Measurements from ENCODE around the gene THEMIS2. TPM values are rescaled to one million over a fixed set of nuclear protein-coding genes. Genes with fewer than 3 reads are reported as not detected.
A peak's percentile ranks its signal among the peaks of the same experiment; 100 is the strongest.

The THEMIS2 gene
- total RNA-seq, 1 experiment from 2014 or later: 5.7 TPM

- Histone ChIP-seq H4K20me1 (ENCODE audit: low read length) (peaks cover 8% of the 10 kb centered on the region), H3K9me3 (ENCODE audit: low read length) (no peaks in the 10 kb centered on the region), H3K79me2 (ENCODE audit: low read length) (peaks cover 62% of the 10 kb centered on the region), H3F3A (ENCODE audit: low read length, unreplicated experiment) (no peaks in the 10 kb centered on the region), H3K4me1 (ENCODE audit: insufficient read depth, low read length) (peaks cover 19% of the 10 kb centered on the region), H3K9ac (ENCODE audit: low read length) (no peak overlapping the region), H3K36me3 (ENCODE audit: low read depth, low read length) (peaks cover 21% of the 10 kb centered on the region), H3K27me3 (ENCODE audit: low read length) (no peaks in the 10 kb centered on the region), H3K4me2 (ENCODE audit: low read length) (peak overlapping the region; percentile 86), H2AFZ (ENCODE audit: low read length) (no peak overlapping the region), H3K9me2 (replicated peaks; ENCODE audit: low read length) (no peaks in the 10 kb centered on the region), H3K4me3 (ENCODE audit: low read length) (peak overlapping the region; percentile 95), H3K27ac (ENCODE audit: low read length) (no peak overlapping the region)
- DNase-seq: peak; percentile 25
- POLR2A ChIA-PET (ENCODE audit: unreplicated experiment): interaction anchor here (0.6 kb wide), 1 partner anchor 810 kb away, joined by 4 read pairs; no protein-coding TSS in a partner anchor
- CTCF ChIA-PET: no interaction called here
- intact Hi-C loops (cut with micrococcal nuclease): loop anchor here (5.0 kb wide), 1 partner anchor 160 kb away; the partner anchor contains the start of gene IFI6
- no TSS peak for BruUV-seq (replicated peaks)
- ATAC-seq: no peak
- no peak for TF ChIP-seq EZH2 (IDR thresholded peaks at IDR 0.05; ENCODE audit: low read length, unreplicated experiment)
These were observed 39.6 kb upstream of the THEMIS2 start for GRCh38 chr1:27832762-27833161.

GRCh38 chr1:27833470-27833869, 38.9 kb upstream of the THEMIS2 start:
- intact Hi-C loops (cut with micrococcal nuclease): loop anchor here (5.0 kb wide), 1 partner anchor 161 kb away; the partner anchor contains the start of gene IFI6
- Histone ChIP-seq H3K4me3 (ENCODE audit: low read length) (no peak overlapping the region), H3K79me2 (ENCODE audit: low read length) (peaks cover 66% of the 10 kb centered on the region), H3K27me3 (ENCODE audit: low read length) (no peaks in the 10 kb centered on the region), H3K9me3 (ENCODE audit: low read length) (no peaks in the 10 kb centered on the region), H3K4me1 (ENCODE audit: insufficient read depth, low read length) (peaks cover 19% of the 10 kb centered on the region), H3K27ac (ENCODE audit: low read length) (no peak overlapping the region), H3K36me3 (ENCODE audit: low read depth, low read length) (peaks cover 21% of the 10 kb centered on the region), H3K9me2 (replicated peaks; ENCODE audit: low read length) (no peaks in the 10 kb centered on the region), H3K9ac (ENCODE audit: low read length) (no peak overlapping the region), H3F3A (ENCODE audit: low read length, unreplicated experiment) (no peaks in the 10 kb centered on the region), H2AFZ (ENCODE audit: low read length) (no peak overlapping the region), H3K4me2 (ENCODE audit: low read length) (no peak overlapping the region), H4K20me1 (ENCODE audit: low read length) (peaks cover 8% of the 10 kb centered on the region)
- ATAC-seq (no peak), DNase-seq (no peak)
- POLR2A ChIA-PET (ENCODE audit: unreplicated experiment): interaction anchor here (0.6 kb wide), 1 partner anchor 810 kb away, joined by 4 read pairs; no protein-coding TSS in a partner anchor
- BruUV-seq (replicated peaks): no TSS peak
- no peak for TF ChIP-seq EZH2 (IDR thresholded peaks at IDR 0.05; ENCODE audit: low read length, unreplicated experiment)
- TF ChIP-seq CTCF (conservative IDR thresholded peaks at IDR 0.05; ENCODE audit: low read depth, low read length): no peak
- no peak for TF ChIP-seq EZH2phosphoT487 (IDR thresholded peaks at IDR 0.05; ENCODE audit: borderline replicate concordance, low read length)
- CTCF ChIA-PET: no interaction called here

GRCh38 chr1:27835046-27835445, 37.3 kb upstream of the THEMIS2 start:
- no peak overlapping the region for H3K9ac ChIP-seq (ENCODE audit: low read length)
- POLR2A ChIA-PET (ENCODE audit: unreplicated experiment): interaction anchor here (0.7 kb wide), 1 partner anchor 16 kb away, joined by 3 read pairs; no protein-coding TSS in a partner anchor

More at GRCh38 chr1:27835046-27835445, 37.3 kb upstream of the THEMIS2 start:
- no peaks in the 10 kb centered on the region for H3K9me3 ChIP-seq (ENCODE audit: low read length)
- no peak overlapping the region for H2AFZ ChIP-seq (ENCODE audit: low read length)
- H3K4me2 ChIP-seq (ENCODE audit: low read length): no peak overlapping the region
- TF ChIP-seq EZH2 (IDR thresholded peaks at IDR 0.05; ENCODE audit: low read length, unreplicated experiment) (no peak), CTCF (conservative IDR thresholded peaks at IDR 0.05; ENCODE audit: low read depth, low read length) (no peak), EZH2phosphoT487 (IDR thresholded peaks at IDR 0.05; ENCODE audit: borderline replicate concordance, low read length) (no peak)
- DNase-seq: no peak
- intact Hi-C loops (cut with micrococcal nuclease): no loop called here
- no TSS peak for BruUV-seq (replicated peaks)
- peaks cover 34% of the 10 kb centered on the region for H3K36me3 ChIP-seq (ENCODE audit: low read depth, low read length)
- peaks cover 19% of the 10 kb centered on the region for H3K4me1 ChIP-seq (ENCODE audit: insufficient read depth, low read length)
- H3K27me3 ChIP-seq (ENCODE audit: low read length): no peaks in the 10 kb centered on the region
- H4K20me1 ChIP-seq (ENCODE audit: low read length): peaks cover 8% of the 10 kb centered on the region
- ATAC-seq: no peak
- H3K79me2 ChIP-seq (ENCODE audit: low read length): peaks cover 66% of the 10 kb centered on the region
- CTCF ChIA-PET: no interaction called here
- no peaks in the 10 kb centered on the region for H3K9me2 ChIP-seq (replicated peaks; ENCODE audit: low read length)
- no peak overlapping the region for H3K27ac ChIP-seq (ENCODE audit: low read length)
- H3F3A ChIP-seq (ENCODE audit: low read length, unreplicated experiment): no peaks in the 10 kb centered on the region
- H3K4me3 ChIP-seq (ENCODE audit: low read length): no peak overlapping the region

All from PC-3 (cell line).